Motor neuron (in vitro differentiated cells): ENCODE measurements around the gene DNAH8. TPM values are rescaled to one million over a fixed set of nuclear protein-coding genes. Genes with fewer than 3 reads are reported as not detected.

ENCODE experiments used
- ATAC-seq, 8 experiments: fragments of 200-7000 bp; cut with Tn5 transposase; replicated peaks in 6 of 8; 2 replicates each; pipeline ENCODE4 v1.8.0; 2021; ENCODE audit warnings: mild to moderate bottlenecking in 8 of 8, moderate library complexity in 8 of 8
- H3K27ac ChIP-seq, 2 donors: fragments of 250-450 bp; sonication (Bioruptor Pico); 2 replicates each; pipeline ENCODE4 v1.9.0; 2021; ENCODE audit warnings: antibody characterized with exemption in 2 of 2, mild to moderate bottlenecking in 2 of 2, moderate library complexity in 1 of 2
- H3K4me1 ChIP-seq, 2 donors: fragments of 250-450 bp; sonication (Bioruptor Pico); replicated peaks in 1 of 2; 2 replicates each; pipeline ENCODE4 v1.6.1; 2021; ENCODE audit warnings: antibody characterized with exemption in 2 of 2, mild to moderate bottlenecking in 2 of 2, moderate library complexity in 1 of 2
- H3K4me3 ChIP-seq, 5 donors: fragments of 250-450 bp; sonication (Bioruptor Pico); 2 replicates each; pipeline ENCODE4 v1.9.0; 2021; ENCODE audit warnings: antibody characterized with exemption in 5 of 5, mild to moderate bottlenecking in 5 of 5, moderate library complexity in 4 of 5
- WGBS, 10 experiments: fragments of 450-650 bp; shearing (Covaris generic); methylation state at CpG; one replicate each; pipeline ENCODE4 v1.0.0; 2022; 5-methylcytosine and 5-hydroxymethylcytosine counted together
- in situ Hi-C, 9 experiments: fragments of 400-800 bp; cut with MboI; loops; one replicate each; pipeline ENCODE4 v1.15.0; 2021; ENCODE audit warnings: low sequenced_read_pairs in 9 of 9, low pct_unique_long_range_greater_than_20kb in 2 of 9; ENCODE audit not compliant: unreplicated experiment in 9 of 9
- total RNA-seq, 8 experiments: library from RNA; unstranded; fragments of 300-600 nt; gene quantifications; 2 replicates each; pipeline versions ENCODE4 v1.2.3 to v1.2.4, GENCODE V29; 2022

DNAH8 gene
- total RNA-seq, 8 experiments from 2014 or later = 0.04 to 0.69 (median 0.06) TPM; not detected in 2

- WGBS, 10 experiments = 0 to 75% (median 20%) methylated on average over 1 to 2 of the region's 3 CpGs; no CpG with 5 or more reads in 5 of the 10 experiments
- no peak overlapping the region for H3K4me3 ChIP-seq
- ATAC-seq = no peak
- no peak overlapping the region for H3K27ac ChIP-seq
- in situ Hi-C loops = loop anchor here in 1 of 9 experiments (25.0 kb wide), 1 partner anchor 305 kb away; the partner anchor contains the start of genes KCNK16 and KCNK17
- H3K4me1 ChIP-seq = no peaks in the 10 kb centered on the region
These were observed 292.5 kb downstream of the DNAH8 start for GRCh38 chr6:39007575-39007974.

- H3K4me1 ChIP-seq = no peaks in the 10 kb centered on the region
- no peak overlapping the region for H3K27ac ChIP-seq
- 0 to 91% (median 60%) methylated on average over 1 of the region's 1 CpG; no CpG with 5 or more reads in 2 of the 10 experiments for WGBS, 10 experiments
- no peak overlapping the region for H3K4me3 ChIP-seq
- in situ Hi-C loops = loop anchor here in 1 of 9 experiments (25.0 kb wide), 1 partner anchor 304 kb away; the partner anchor contains the start of genes KCNK16 and KCNK17
- ATAC-seq = no peak
These were observed 293.6 kb downstream of the DNAH8 start for GRCh38 chr6:39008737-39009136.

- no peak for ATAC-seq
- Histone ChIP-seq H3K27ac (no peak overlapping the region), H3K4me1 (no peaks in the 10 kb centered on the region), H3K4me3 (no peak overlapping the region)
- in situ Hi-C loops = loop anchor here in 1 of 9 experiments (25.0 kb wide), 1 partner anchor 303 kb away; the partner anchor contains the start of genes KCNK16 and KCNK17
- WGBS, 10 experiments = 17 to 92% (median 60%) methylated on average over 1 of the region's 1 CpG; no CpG with 5 or more reads in 6 of the 10 experiments
These were observed 294.4 kb downstream of the DNAH8 start for GRCh38 chr6:39009476-39009875.

- ATAC-seq = peak in 5 of 8 experiments; percentile 84 to 94 (median 91)
- 0 to 80% (median 52%) methylated on average over 1 to 7 of the region's 7 CpGs; no CpG with 5 or more reads in 1 of the 10 experiments for WGBS, 10 experiments
- H3K4me3 ChIP-seq = no peak overlapping the region
- H3K27ac ChIP-seq = peak overlapping the region; percentile 48 to 84
- H3K4me1 ChIP-seq = peaks cover 24 to 26% of the 10 kb centered on the region in 2 donors
- in situ Hi-C loops = loop anchor here in 1 of 9 experiments (25.0 kb wide), 1 partner anchor 295 kb away; the partner anchor contains the start of genes KCNK16 and KCNK17
These were observed 301.9 kb downstream of the DNAH8 start for GRCh38 chr6:39016839-39017546.

GRCh38 chr6:39017547-39017880, 302.4 kb downstream of the DNAH8 start:
- Histone ChIP-seq H3K4me1 (peaks cover 24 to 26% of the 10 kb centered on the region in 2 donors), H3K27ac (peak overlapping the region in 1 of 2 donors; percentile 84), H3K4me3 (no peak overlapping the region)
- ATAC-seq = no peak
- 24 to 100% (median 67%) methylated on average over 1 to 4 of the region's 4 CpGs; no CpG with 5 or more reads in 3 of the 10 experiments for WGBS, 10 experiments
- in situ Hi-C loops = loop anchor here in 1 of 9 experiments (25.0 kb wide), 1 partner anchor 295 kb away; the partner anchor contains the start of genes KCNK16 and KCNK17

GRCh38 chr6:39018103-39018502, 303.0 kb downstream of the DNAH8 start:
- ATAC-seq = no peak

GRCh38 chr6:39020136-39020535, 305.0 kb downstream of the DNAH8 start:
- in situ Hi-C loops = loop anchor here in 1 of 9 experiments (25.0 kb wide), 1 partner anchor 292 kb away; the partner anchor contains the start of genes KCNK16 and KCNK17
- Histone ChIP-seq H3K4me3 (no peak overlapping the region), H3K27ac (no peak overlapping the region), H3K4me1 (peaks cover 24 to 26% of the 10 kb centered on the region in 2 donors)
- ATAC-seq = no peak
- WGBS, 10 experiments = 35 to 100% (median 74%) methylated on average over 1 to 2 of the region's 2 CpGs; no CpG with 5 or more reads in 4 of the 10 experiments

More at GRCh38 chr6:39018103-39018502, 303.0 kb downstream of the DNAH8 start:
- Histone ChIP-seq H3K27ac (no peak overlapping the region), H3K4me1 (peaks cover 24 to 26% of the 10 kb centered on the region in 2 donors), H3K4me3 (no peak overlapping the region)
- in situ Hi-C loops = loop anchor here in 1 of 9 experiments (25.0 kb wide), 1 partner anchor 294 kb away; the partner anchor contains the start of genes KCNK16 and KCNK17
- 17 to 100% (median 69%) methylated on average over 1 to 5 of the region's 5 CpGs; no CpG with 5 or more reads in 3 of the 10 experiments for WGBS, 10 experiments

- Histone ChIP-seq H3K27ac (no peak overlapping the region), H3K4me3 (no peak overlapping the region), H3K4me1 (peaks cover 26% of the 10 kb centered on the region in 2 donors)
- in situ Hi-C loops = loop anchor here in 1 of 9 experiments (25.0 kb wide), 1 partner anchor 291 kb away; the partner anchor contains the start of genes KCNK16 and KCNK17
- 0 to 50% (median 37%) methylated on average over 1 to 2 of the region's 2 CpGs; no CpG with 5 or more reads in 4 of the 10 experiments for WGBS, 10 experiments
- ATAC-seq = no peak
These were observed 305.9 kb downstream of the DNAH8 start for GRCh38 chr6:39021041-39021440.

- Histone ChIP-seq H3K4me3 (no peak overlapping the region), H3K27ac (no peak overlapping the region), H3K4me1 (peaks cover 22 to 26% of the 10 kb centered on the region in 2 donors)
- no peak for ATAC-seq
- in situ Hi-C loops = loop anchor here in 1 of 9 experiments (25.0 kb wide), 1 partner anchor 291 kb away; the partner anchor contains the start of genes KCNK16 and KCNK17
- WGBS, 10 experiments = 0 to 100% (median 60%) methylated on average over 1 of the region's 1 CpG; no CpG with 5 or more reads in 1 of the 10 experiments
These were observed 306.7 kb downstream of the DNAH8 start for GRCh38 chr6:39021779-39022178.

GRCh38 chr6:39026175-39026574, 311.1 kb downstream of the DNAH8 start:
- peak in 3 of 8 experiments; percentile 32 to 37 (median 33) for ATAC-seq

GRCh38 chr6:39029156-39030011, 314.3 kb downstream of the DNAH8 start:
- peaks cover 7 to 11% of the 10 kb centered on the region in 2 donors for H3K4me1 ChIP-seq
- in situ Hi-C loops = no loop called here
- H3K4me3 ChIP-seq = no peak overlapping the region
- no peak overlapping the region for H3K27ac ChIP-seq
- ATAC-seq = peak in 3 of 8 experiments; percentile 70 to 83 (median 81)
- WGBS, 10 experiments = 62 to 100% (median 81%) methylated on average over 1 to 9 of the region's 13 CpGs; no CpG with 5 or more reads in 1 of the 10 experiments

More at GRCh38 chr6:39026175-39026574, 311.1 kb downstream of the DNAH8 start:
- WGBS, 10 experiments = 0 to 91% (median 56%) methylated on average over 1 to 3 of the region's 3 CpGs; no CpG with 5 or more reads in 2 of the 10 experiments
- H3K4me3 ChIP-seq = no peak overlapping the region
- H3K4me1 ChIP-seq = peaks cover 7 to 11% of the 10 kb centered on the region in 2 donors
- no peak overlapping the region for H3K27ac ChIP-seq
- in situ Hi-C loops = no loop called here

- peak in 3 of 8 experiments; percentile 24 to 65 (median 37) for ATAC-seq
- H3K4me1 ChIP-seq = peaks cover 20 to 21% of the 10 kb centered on the region in 2 donors
- H3K4me3 ChIP-seq = no peak overlapping the region
- in situ Hi-C loops = no loop called here
- H3K27ac ChIP-seq = no peak overlapping the region
- 20 to 80% (median 55%) methylated on average over 1 to 6 of the region's 9 CpGs; no CpG with 5 or more reads in 4 of the 10 experiments for WGBS, 10 experiments
These were observed 320.6 kb downstream of the DNAH8 start for GRCh38 chr6:39035681-39036080.
